Measurements from ENCODE around the gene PLXNB2.

The PLXNB2 gene

GRCh38 chr22:50225200-50225969 is 82.1 kb downstream of the PLXNB2 start:
- no peak for DNase-seq
